ENCODE measurements around the gene PAPOLA.

DNA sequence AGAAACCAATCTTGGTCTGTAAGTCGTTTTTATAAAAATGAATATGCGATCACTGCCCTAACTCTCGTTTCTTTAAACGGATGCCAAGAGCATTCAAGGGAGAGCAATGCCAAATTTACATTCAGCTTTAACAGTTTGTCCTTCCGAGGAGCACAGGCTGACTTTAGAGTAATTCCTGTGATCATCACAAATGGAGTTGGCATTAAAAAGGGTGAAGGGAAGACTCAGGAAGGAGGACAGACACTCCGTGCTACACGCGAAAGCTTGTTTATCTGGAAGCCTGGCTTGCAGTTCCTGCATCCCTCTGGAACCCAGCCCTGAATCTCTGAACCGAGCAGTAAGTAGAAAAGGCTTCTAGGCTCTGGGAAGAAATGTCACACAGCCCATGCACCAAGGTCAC lies 78.4 kb downstream of the PAPOLA start:
- TF ChIP-seq GATA2 (IDR thresholded peaks at IDR 0.05; ENCODE audit: low read depth, low read length) (no peak), GATA3 (IDR thresholded peaks at IDR 0.05; ENCODE audit: low read depth, low read length) (no peak)
